Neural crest cell (in vitro differentiated cells): ENCODE data around the gene RNF19B. TPM values are rescaled to one million over a fixed set of nuclear protein-coding genes. Genes with fewer than 3 reads are reported as not detected.

Source experiments
- DNase-seq: peaks from one replicate; pipeline ENCODE4 v3.0.0; 2021; ENCODE audit warnings: low read depth, mixed read lengths, low spot score
- H3K27ac Mint-ChIP-seq: one replicate; pipeline ENCODE4 v1.8.0; 2021; ENCODE audit warnings: mild to moderate bottlenecking, mixed read lengths; ENCODE audit not compliant: unreplicated experiment
- H3K27me3 Mint-ChIP-seq: 2 replicates; pipeline ENCODE4 v1.8.0; 2021; ENCODE audit warnings: low read depth, mild to moderate bottlenecking, mixed read lengths
- H3K36me3 Mint-ChIP-seq: 2 replicates; pipeline ENCODE4 v1.8.0; 2021; ENCODE audit warnings: low read depth, mild to moderate bottlenecking, mixed read lengths
- H3K4me1 Mint-ChIP-seq: 2 replicates; pipeline ENCODE4 v1.8.0; 2021; ENCODE audit warnings: mixed read lengths
- H3K4me3 Mint-ChIP-seq: one replicate; pipeline ENCODE4 v1.8.0; 2021; ENCODE audit warnings: mild to moderate bottlenecking, mixed read lengths
- H3K9me3 Mint-ChIP-seq: 2 replicates; pipeline ENCODE4 v1.8.0; 2021; ENCODE audit warnings: mixed read lengths
- CTCF ChIP-seq: fragments of 200-600 bp; sonication (generic); conservative IDR thresholded peaks from 2 replicates; pipeline ENCODE4 v1.5.0; 2021; ENCODE audit warnings: antibody characterized with exemption, mild to moderate bottlenecking
- total RNA-seq: library from RNA; stranded (reverse); gene quantifications from 2 replicates; pipeline ENCODE4 v1.2.1, GENCODE V29; 2021

The RNF19B gene
- total RNA-seq, 1 donor from 2014 or later: 14.9 TPM

- Mint-ChIP-seq H3K36me3 (no peaks in the 10 kb centered on the region), H3K27me3 (peaks cover 83% of the 10 kb centered on the region), H3K27ac (no peak overlapping the region), H3K4me1 (no peaks in the 10 kb centered on the region), H3K4me3 (peak overlapping the region; percentile 76), H3K9me3 (no peaks in the 10 kb centered on the region)
- DNase-seq: no peak
- no peak for TF ChIP-seq CTCF
Measured at GRCh38 chr1:32900371-32900955, 64.1 kb downstream of the RNF19B start.

- Mint-ChIP-seq H3K4me3 (no peak overlapping the region), H3K9me3 (no peaks in the 10 kb centered on the region), H3K27ac (no peak overlapping the region), H3K27me3 (peaks cover 77% of the 10 kb centered on the region), H3K36me3 (no peaks in the 10 kb centered on the region), H3K4me1 (no peaks in the 10 kb centered on the region)
- TF ChIP-seq CTCF: no peak
- no peak for DNase-seq
Measured at GRCh38 chr1:32899586-32900296, 64.9 kb downstream of the RNF19B start.

GRCh38 chr1:32898958-32899357, 65.7 kb downstream of the RNF19B start:
- no peak for TF ChIP-seq CTCF
- Mint-ChIP-seq H3K4me3 (peak overlapping the region; percentile 34), H3K27me3 (peaks cover 69% of the 10 kb centered on the region), H3K9me3 (no peaks in the 10 kb centered on the region), H3K27ac (no peak overlapping the region), H3K4me1 (no peaks in the 10 kb centered on the region), H3K36me3 (no peaks in the 10 kb centered on the region)
- DNase-seq: no peak

GRCh38 chr1:32898056-32898455, 66.6 kb downstream of the RNF19B start:
- Mint-ChIP-seq H3K4me1 (no peaks in the 10 kb centered on the region), H3K4me3 (no peak overlapping the region), H3K9me3 (no peaks in the 10 kb centered on the region), H3K27ac (no peak overlapping the region), H3K27me3 (peaks cover 67% of the 10 kb centered on the region), H3K36me3 (no peaks in the 10 kb centered on the region)
- TF ChIP-seq CTCF: no peak
- DNase-seq: no peak

- Mint-ChIP-seq H3K4me3 (no peak overlapping the region), H3K9me3 (no peaks in the 10 kb centered on the region), H3K27ac (no peak overlapping the region), H3K4me1 (peaks cover 4% of the 10 kb centered on the region), H3K27me3 (peaks cover 66% of the 10 kb centered on the region), H3K36me3 (no peaks in the 10 kb centered on the region)
- no peak for DNase-seq
- no peak for TF ChIP-seq CTCF
Measured at GRCh38 chr1:32897082-32898049, 67.2 kb downstream of the RNF19B start.
